IPS DF 6.9 (cell line): ENCODE data around the gene AGTRAP.
A peak's percentile ranks its signal among the peaks of the same experiment; 100 is the strongest.

Experiments
- DNase-seq: peaks from one replicate; pipeline ENCODE4 v3.0.0-alpha.2; 2013; ENCODE audit warnings: low read depth, low spot score
- H3K27ac ChIP-seq: one replicate; pipeline ENCODE4 v1.5.1; 2013; ENCODE audit warnings: low read length, control low read depth
- H3K27me3 ChIP-seq: 2 replicates; pipeline ENCODE4 v1.6.1; 2013; ENCODE audit warnings: mild to moderate bottlenecking, low read length; ENCODE audit not compliant: control insufficient read depth, insufficient read depth
- H3K36me3 ChIP-seq: 2 replicates; pipeline ENCODE4 v1.6.1; 2013; ENCODE audit warnings: low read length; ENCODE audit not compliant: control insufficient read depth, insufficient read depth
- H3K4me1 ChIP-seq: 2 replicates; pipeline ENCODE4 v1.6.1; 2013; ENCODE audit warnings: low read length; ENCODE audit not compliant: control insufficient read depth, insufficient read depth
- H3K4me3 ChIP-seq: 2 replicates; pipeline ENCODE4 v1.5.1; 2013; ENCODE audit warnings: mild to moderate bottlenecking, low read length
- H3K9me3 ChIP-seq: 2 replicates; pipeline ENCODE4 v1.6.1; 2013; ENCODE audit warnings: low read length, inconsistent platforms; ENCODE audit not compliant: control insufficient read depth, insufficient read depth
- WGBS: extraction: QIAGEN DNeasy Blood & Tissue Kit; methylation state at CpG from one replicate; pipeline ENCODE4 v1.1.7; 2013; ENCODE audit warnings: mixed read lengths, missing lambda C conversion rate; ENCODE audit not compliant: insufficient read length, insufficient coverage; 5-methylcytosine and 5-hydroxymethylcytosine counted together

AGTRAP gene

DNA sequence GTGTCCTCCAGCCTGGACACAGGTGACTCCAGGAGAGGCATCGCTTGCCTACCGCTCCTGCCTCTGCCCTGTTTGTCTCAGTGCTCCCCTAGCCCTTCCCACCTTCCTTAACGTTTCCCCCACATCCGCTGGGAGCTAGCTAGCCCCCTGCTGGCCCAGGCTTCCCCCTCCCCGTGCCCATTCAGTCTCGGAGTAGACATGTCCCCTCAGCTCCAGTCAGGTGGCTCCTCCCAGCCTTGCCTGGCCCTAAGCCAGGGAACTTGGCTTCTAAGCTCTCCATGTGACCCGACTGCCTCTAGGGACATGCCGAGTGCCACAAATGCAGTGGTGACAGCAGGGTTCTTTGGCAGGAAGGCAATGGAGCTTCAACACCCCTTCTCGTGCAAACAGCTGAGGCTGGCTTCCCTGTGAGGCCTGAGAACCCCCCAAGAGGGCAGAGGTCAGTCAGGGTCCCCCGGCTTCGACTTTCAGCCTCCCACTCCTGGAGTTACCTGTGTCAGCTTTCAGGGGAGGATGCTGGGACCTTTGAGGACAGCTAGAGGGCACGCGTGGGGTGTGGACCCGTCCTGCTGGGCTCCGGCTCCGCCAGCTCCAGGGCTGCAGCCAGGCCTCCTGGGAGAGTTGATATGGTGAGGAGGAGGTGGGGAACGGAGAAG lies 28.2 kb upstream of the AGTRAP start:
- no CpG with 5 or more reads among the region's 17 CpGs for WGBS
- Histone ChIP-seq H3K9me3 (no peaks in the 10 kb centered on the region), H3K4me1 (peaks cover 19% of the 10 kb centered on the region; the same call in 1 of the 2 replicates), H3K27me3 (no peaks in the 10 kb centered on the region), H3K36me3 (0 out of 2 replicates have a peak, but pooled peaks cover 6% of the 10 kb centered on the region), H3K4me3 (no peak overlapping the region), H3K27ac (no peak overlapping the region)
- no peak for DNase-seq

GRCh38 chr1:11708554-11709350 lies 27.2 kb upstream of the AGTRAP start:
- Histone ChIP-seq H3K9me3 (no peaks in the 10 kb centered on the region), H3K36me3 (0 out of 2 replicates have a peak, but pooled peaks cover 6% of the 10 kb centered on the region), H3K4me3 (no peak overlapping the region), H3K27me3 (no peaks in the 10 kb centered on the region), H3K4me1 (peaks cover 17% of the 10 kb centered on the region; the same call in 1 of the 2 replicates), H3K27ac (no peak overlapping the region)
- no peak for DNase-seq
- no CpG with 5 or more reads among the region's 11 CpGs for WGBS

DNA sequence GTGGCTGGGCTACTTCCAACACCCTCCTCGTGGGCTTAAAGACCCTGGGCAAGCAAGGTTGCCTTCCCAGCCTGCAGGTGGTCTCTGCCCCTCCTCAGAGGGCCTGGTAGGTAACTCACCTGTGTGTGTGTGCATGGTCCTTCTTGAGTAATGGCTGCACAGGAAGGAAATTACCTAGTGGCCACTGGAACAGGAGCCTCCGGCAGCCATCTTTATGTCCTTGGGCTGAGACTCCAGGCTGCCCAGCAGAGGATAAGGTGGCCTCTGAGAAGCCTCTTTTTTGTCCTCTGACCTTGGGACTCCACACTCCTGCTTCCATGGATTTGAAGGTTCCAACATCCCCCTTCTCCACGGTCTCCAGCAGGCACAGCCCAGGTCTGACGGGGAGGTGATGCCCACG lies 24.4 kb upstream of the AGTRAP start:
- Histone ChIP-seq H3K36me3 (0 out of 2 replicates have a peak, but pooled peaks cover 6% of the 10 kb centered on the region), H3K9me3 (no peaks in the 10 kb centered on the region), H3K4me1 (peaks cover 4% of the 10 kb centered on the region; the same call in 1 of the 2 replicates), H3K27ac (no peak overlapping the region), H3K4me3 (no peak overlapping the region), H3K27me3 (no peaks in the 10 kb centered on the region)
- WGBS, result no CpG with 5 or more reads among the region's 5 CpGs
- DNase-seq, result no peak

DNA sequence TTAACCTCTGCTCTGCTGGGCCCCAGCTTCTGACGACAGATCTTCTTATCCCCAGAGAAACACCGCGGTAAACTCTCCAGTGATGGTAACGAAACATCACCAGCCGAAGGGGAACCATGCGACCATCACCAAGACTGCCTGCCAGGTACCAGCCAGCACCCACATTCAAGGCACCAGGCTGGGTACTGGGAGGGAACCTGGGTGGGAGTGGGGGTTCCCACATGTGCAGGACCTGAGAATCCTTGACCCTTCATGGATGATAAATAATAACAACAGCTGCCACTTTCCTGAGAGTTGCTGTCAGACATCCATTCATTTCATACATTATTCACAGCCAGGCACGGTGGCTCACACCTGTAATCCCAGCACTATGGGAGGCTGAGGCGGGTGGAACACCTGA lies 23.7 kb upstream of the AGTRAP start:
- H3K9me3 ChIP-seq, result no peaks in the 10 kb centered on the region
- no peak overlapping the region for H3K27ac ChIP-seq
- peaks cover 4% of the 10 kb centered on the region; the same call in 1 of the 2 replicates for H3K4me1 ChIP-seq
- no peak overlapping the region for H3K4me3 ChIP-seq
- no CpG with 5 or more reads among the region's 8 CpGs for WGBS
- H3K36me3 ChIP-seq, result 0 out of 2 replicates have a peak, but pooled peaks cover 6% of the 10 kb centered on the region
- no peaks in the 10 kb centered on the region for H3K27me3 ChIP-seq
- no peak for DNase-seq

DNA sequence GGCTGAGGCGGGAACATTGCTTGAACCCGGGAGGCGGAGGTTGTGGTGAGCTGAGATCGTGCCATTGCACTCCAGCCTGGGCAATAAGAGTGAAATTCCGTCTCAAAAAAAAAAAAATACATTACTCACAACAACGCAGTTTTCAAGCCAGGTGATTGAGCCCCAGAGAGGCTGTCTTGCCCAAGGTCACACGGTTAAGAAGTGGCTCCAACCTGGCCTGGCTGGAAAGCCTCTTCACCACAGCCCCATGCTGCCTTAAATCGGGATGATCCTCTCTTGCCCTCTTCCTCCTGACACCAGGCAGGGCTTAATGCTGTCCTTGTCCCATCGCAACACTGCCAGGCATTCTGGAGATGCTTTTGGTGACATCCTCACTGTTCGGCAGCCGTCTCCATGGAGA lies 22.8 kb upstream of the AGTRAP start:
- Histone ChIP-seq H3K36me3 (0 out of 2 replicates have a peak, but pooled peaks cover 6% of the 10 kb centered on the region), H3K27ac (no peak overlapping the region), H3K27me3 (no peaks in the 10 kb centered on the region), H3K9me3 (no peaks in the 10 kb centered on the region), H3K4me3 (no peak overlapping the region), H3K4me1 (peaks cover 2% of the 10 kb centered on the region; the same call in 1 of the 2 replicates)
- no CpG with 5 or more reads among the region's 11 CpGs for WGBS
- no peak for DNase-seq

DNA sequence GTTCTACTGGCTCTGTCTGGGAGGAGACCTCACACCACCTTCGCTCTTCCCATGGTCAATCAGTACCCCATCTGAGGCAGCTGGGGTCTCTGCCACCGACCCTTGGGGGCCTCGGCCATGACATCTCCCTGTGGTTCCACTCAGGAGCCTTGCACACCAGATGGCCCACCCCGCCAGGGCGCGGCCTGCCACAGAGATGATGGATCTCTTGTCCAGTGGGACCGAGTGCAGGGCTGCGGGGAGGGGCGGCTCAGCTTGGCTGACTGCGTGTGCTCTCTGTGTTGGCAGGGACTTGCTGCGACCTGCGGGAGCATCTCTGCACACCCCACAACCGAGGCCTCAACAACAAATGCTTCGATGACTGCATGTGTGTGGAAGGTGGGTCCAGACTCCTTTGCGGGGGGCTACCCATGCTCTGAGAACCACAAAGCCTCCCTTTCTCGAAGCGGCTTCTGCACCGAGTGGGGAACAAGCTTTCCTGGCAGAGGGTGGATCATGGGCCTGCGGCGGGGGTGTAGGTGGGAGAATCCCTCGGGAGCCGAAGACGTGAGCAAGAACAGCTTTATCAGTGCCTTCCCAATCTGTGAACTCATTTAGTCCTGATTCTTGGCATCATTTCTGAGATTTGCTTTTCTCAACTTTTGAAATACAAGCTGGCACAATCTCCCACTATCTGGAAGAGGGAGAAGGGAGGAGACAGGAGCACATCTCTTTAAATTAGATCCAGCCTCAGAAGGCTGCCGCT lies 20.9 kb upstream of the AGTRAP start:
- Histone ChIP-seq H3K4me1 (peaks cover 2% of the 10 kb centered on the region; the same call in 1 of the 2 replicates), H3K27me3 (no peaks in the 10 kb centered on the region), H3K36me3 (0 out of 2 replicates have a peak, but pooled peaks cover 6% of the 10 kb centered on the region), H3K4me3 (no peak overlapping the region), H3K9me3 (no peaks in the 10 kb centered on the region), H3K27ac (no peak overlapping the region)
- DNase-seq, result no peak
- no CpG with 5 or more reads among the region's 24 CpGs for WGBS

- DNase-seq, result no peak
- WGBS, result no CpG with 5 or more reads among the region's 44 CpGs
- Histone ChIP-seq H3K27me3 (no peaks in the 10 kb centered on the region), H3K36me3 (no peaks in the 10 kb centered on the region), H3K27ac (no peak overlapping the region), H3K9me3 (no peaks in the 10 kb centered on the region), H3K4me3 (0 out of 2 replicates have a peak overlapping the region, but pooled peaks have one; percentile 0), H3K4me1 (no peaks in the 10 kb centered on the region; the same call in 1 of the 2 replicates)
These were observed 16.5 kb upstream of the AGTRAP start for GRCh38 chr1:11719313-11720032.

GRCh38 chr1:11720033-11720376 lies 15.9 kb upstream of the AGTRAP start:
- Histone ChIP-seq H3K4me1 (no peaks in the 10 kb centered on the region; the same call in 1 of the 2 replicates), H3K9me3 (no peaks in the 10 kb centered on the region), H3K27ac (no peak overlapping the region), H3K4me3 (no peak overlapping the region), H3K27me3 (no peaks in the 10 kb centered on the region), H3K36me3 (no peaks in the 10 kb centered on the region)
- no peak for DNase-seq
- WGBS, result no CpG with 5 or more reads among the region's 12 CpGs

DNA sequence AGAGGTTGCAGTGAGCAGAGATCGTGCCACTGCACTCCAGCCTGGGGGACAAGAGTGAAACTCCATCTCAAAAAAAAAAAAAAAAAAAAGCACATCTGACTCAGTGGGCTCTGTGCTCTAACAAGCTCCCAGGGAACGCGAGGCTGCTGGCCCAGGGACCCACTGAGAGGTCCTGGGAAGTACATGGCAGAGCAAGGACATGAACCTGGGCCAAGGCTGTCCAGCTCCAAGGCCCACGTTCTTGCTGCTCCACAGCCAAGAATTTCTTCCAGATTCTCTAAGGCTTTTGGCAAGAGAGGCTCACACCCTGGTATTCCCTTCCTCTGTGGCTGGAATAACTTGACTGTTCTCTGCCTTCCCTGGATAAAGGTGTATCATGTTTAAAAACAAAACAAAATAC lies 15.4 kb upstream of the AGTRAP start:
- WGBS, result no CpG with 5 or more reads among the region's 4 CpGs
- DNase-seq, result no peak
- no peaks in the 10 kb centered on the region for H3K27me3 ChIP-seq
- no peak overlapping the region for H3K27ac ChIP-seq
- H3K4me1 ChIP-seq, result no peaks in the 10 kb centered on the region; the same call in 1 of the 2 replicates
- no peak overlapping the region for H3K4me3 ChIP-seq
- H3K9me3 ChIP-seq, result no peaks in the 10 kb centered on the region
- H3K36me3 ChIP-seq, result no peaks in the 10 kb centered on the region

GRCh38 chr1:11721311-11721710 lies 14.6 kb upstream of the AGTRAP start:
- Histone ChIP-seq H3K9me3 (no peaks in the 10 kb centered on the region), H3K27me3 (no peaks in the 10 kb centered on the region), H3K27ac (no peak overlapping the region), H3K4me3 (no peak overlapping the region), H3K4me1 (no peaks in the 10 kb centered on the region; the same call in none of the 2 replicates), H3K36me3 (no peaks in the 10 kb centered on the region)
- DNase-seq, result no peak
- no CpG with 5 or more reads among the region's 4 CpGs for WGBS
